A673 (cell line): Measurements from ENCODE around the gene IQGAP3.

Experiments
- CTCF ChIP-seq: fragments of 300-800, 200-600 bp; sonication (generic); conservative IDR thresholded peaks from 2 replicates; pipeline ENCODE4 v1.5.1; 2017; ENCODE audit warnings: low read depth, mild to moderate bottlenecking, antibody characterized with exemption, low read length, moderate library complexity, mixed read lengths
- EZH2 ChIP-seq: fragments of 200-600 bp; sonication (generic); IDR thresholded peaks from 2 replicates; pipeline ENCODE4 v1.6.1; 2017; ENCODE audit warnings: borderline replicate concordance, low read depth, mild to moderate bottlenecking, mixed read lengths, antibody characterized with exemption, low read length; ENCODE audit not compliant: poor library complexity, severe bottlenecking

GRCh38 chr1:156565519-156565918 lies 6.8 kb downstream of the IQGAP3 start:
- TF ChIP-seq CTCF: no peak
- TF ChIP-seq EZH2: no peak
